Effector CD8-positive, alpha-beta T cell (primary cell): ENCODE data around the gene RBM44.
"Not testable (repeated sequence)": the region's sequence is repeated elsewhere in the genome, so short reads cannot be mapped to it uniquely, and the experiment has no call there.

Experiments
- DNase-seq: peaks from one replicate; lab custom pipeline; 2025; lab: John Stamatoyannopoulos, UW

RBM44 gene

GRCh38 chr2:237774811-237775553 lies 23.6 kb upstream of the RBM44 start:
- peak; percentile 4 for DNase-seq

DNA sequence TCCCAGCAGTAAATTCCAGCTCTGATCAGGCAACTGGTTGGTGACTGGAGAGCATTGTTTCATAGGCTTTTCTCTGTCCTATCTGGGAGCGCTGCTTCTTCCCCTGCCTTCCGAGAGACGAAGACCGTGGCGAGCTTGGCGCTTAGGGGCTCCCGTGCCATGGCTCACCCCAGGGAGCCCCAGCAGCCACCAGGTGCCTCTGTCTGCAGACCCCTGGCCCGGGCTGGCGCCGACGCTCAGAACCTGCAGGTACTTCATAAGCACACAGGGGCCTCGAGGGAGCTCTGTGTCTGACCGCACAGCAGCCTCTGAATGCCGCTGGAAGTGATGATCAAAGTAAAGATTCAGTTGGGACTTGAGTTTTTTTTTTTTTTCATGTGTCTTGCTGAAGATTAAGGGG lies 19.1 kb upstream of the RBM44 start:
- DNase-seq = no peak

GRCh38 chr2:237782181-237782580 lies 16.4 kb upstream of the RBM44 start:
- DNase-seq = no peak

DNA sequence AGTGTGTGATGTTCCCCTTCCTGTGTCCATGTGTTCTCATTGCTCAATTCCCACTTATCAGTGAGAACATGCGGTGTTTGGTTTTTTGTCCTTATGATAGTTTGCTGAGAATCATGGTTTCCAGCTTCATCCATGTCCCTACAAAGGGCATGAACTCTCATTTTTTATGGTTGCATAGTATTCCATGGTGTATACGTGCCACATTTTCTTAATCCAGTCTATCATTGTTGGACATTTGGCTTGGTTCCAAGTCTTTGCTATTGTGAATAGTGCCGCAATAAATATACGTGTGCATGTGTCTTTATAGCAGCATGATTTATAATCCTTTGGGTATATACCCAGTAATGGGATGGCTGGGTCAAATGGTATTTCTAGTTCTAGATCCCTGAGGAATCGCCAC lies 14.9 kb upstream of the RBM44 start:
- DNase-seq = not testable (repeated sequence)

GRCh38 chr2:237786936-237787335 lies 11.6 kb upstream of the RBM44 start:
- no peak for DNase-seq

DNA sequence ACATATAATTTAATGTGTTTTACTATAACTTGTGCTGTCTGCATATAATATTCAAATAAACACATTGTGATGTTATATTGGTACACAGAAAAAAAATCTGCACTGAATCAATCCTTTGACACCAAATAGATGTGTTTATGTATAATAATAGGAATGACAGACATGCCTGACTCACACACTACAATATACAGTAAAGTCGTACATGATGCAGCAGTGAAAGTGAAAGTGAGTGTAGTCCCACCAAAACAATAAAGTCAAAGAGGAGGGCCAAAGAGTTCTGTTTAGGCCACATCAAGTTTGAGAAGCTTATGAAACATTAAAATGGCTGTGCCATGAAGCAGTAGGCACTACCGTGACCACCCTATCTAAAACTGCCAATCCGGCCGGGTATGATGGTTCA lies 8.2 kb upstream of the RBM44 start:
- DNase-seq = no peak

GRCh38 chr2:237791977-237792727 lies 6.4 kb upstream of the RBM44 start:
- DNase-seq = no peak

- no peak for DNase-seq
Measured at GRCh38 chr2:237797253-237797652, 1.3 kb upstream of the RBM44 start.

- no peak for DNase-seq
Measured at GRCh38 chr2:237799060-237799428, 465 bp downstream of the RBM44 start.

DNA sequence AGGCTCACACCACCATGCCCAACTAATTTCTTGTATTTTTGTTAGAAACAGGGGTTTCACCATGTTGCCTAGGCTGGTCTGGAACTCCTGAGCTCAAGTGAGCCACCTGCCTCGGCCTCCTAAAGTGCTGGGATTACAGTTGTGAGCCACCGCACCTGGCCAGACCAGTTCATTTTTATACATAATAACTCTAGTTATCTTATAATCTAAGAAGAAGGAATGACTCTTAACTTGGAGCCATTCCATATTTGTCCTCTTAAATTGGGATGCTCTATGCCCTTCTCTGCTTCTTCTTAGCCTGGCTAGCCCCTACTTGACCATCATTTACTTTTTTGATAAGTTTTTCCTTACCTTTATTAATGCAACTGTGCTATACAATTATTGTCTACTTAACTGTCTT lies 2.9 kb downstream of the RBM44 start:
- no peak for DNase-seq

DNA sequence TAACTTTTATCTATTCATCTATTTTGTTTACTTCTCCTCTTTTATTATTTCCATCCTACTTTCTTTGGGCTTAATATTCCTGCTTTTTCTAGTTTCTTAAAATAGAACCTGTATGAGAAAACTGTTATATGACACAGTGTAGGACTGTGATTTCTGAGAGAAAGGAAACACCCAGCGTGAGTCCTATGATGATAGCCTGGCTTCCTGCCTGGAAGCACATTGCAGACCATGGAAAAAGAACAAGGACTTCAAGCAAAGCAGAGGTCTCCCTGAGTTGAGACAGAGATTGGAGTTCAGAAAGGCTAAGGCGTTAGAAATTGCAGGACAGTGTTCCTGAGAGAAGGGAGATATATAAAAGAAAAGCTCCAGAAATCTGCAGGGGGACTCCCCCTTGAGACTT lies 7.8 kb downstream of the RBM44 start:
- DNase-seq = no peak

- DNase-seq = no peak
Measured at GRCh38 chr2:237815637-237816036, 17.1 kb downstream of the RBM44 start.

DNA sequence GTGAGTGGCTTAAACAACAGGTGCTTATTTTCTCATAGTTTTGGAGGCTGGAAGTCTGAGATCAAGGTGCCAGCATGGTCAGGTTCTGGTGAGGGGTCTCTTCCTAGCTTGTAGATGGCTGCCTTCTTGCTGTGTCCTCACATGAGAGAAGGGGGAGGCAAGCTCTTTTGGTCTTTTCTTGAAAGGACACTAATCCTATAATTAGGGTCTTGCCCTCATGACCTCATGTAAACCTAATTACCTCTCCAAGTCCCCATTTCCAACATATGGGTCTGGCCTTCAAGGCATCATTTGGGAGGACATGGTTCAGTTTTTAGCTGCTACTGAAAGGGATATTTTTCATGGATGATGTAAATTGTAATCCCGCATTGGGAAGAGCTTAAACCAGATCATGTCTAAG lies 18.0 kb downstream of the RBM44 start:
- no peak for DNase-seq

GRCh38 chr2:237818066-237818473 lies 19.5 kb downstream of the RBM44 start:
- no peak for DNase-seq

- no peak for DNase-seq
Measured at GRCh38 chr2:237819231-237819630, 20.7 kb downstream of the RBM44 start.

- no peak for DNase-seq
Measured at GRCh38 chr2:237820421-237820820, 21.8 kb downstream of the RBM44 start.

GRCh38 chr2:237823544-237823943 lies 25.0 kb downstream of the RBM44 start:
- DNase-seq = no peak

DNA sequence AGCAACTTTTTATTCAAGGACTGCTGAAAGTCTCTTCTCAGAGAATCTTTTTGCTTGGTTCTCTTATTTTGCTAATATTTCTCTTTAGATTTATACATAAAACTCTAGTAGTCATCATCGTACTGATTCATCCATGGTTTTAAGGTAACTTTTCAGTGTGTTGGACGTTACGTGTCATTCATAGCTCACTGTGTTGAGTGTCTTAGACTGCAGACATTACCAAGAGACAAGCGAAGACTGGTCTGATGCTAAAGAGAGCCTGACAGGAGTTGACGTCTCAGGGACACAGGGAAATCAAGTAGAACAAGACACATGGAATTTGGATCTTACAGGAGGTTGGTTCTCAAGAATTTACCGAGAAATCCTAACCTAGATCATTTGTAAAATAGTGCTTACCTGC lies 25.5 kb downstream of the RBM44 start:
- DNase-seq = no peak

GRCh38 chr2:237827421-237827987 lies 28.9 kb downstream of the RBM44 start:
- no peak for DNase-seq

GRCh38 chr2:237830522-237830921 lies 31.9 kb downstream of the RBM44 start:
- no peak for DNase-seq

DNA sequence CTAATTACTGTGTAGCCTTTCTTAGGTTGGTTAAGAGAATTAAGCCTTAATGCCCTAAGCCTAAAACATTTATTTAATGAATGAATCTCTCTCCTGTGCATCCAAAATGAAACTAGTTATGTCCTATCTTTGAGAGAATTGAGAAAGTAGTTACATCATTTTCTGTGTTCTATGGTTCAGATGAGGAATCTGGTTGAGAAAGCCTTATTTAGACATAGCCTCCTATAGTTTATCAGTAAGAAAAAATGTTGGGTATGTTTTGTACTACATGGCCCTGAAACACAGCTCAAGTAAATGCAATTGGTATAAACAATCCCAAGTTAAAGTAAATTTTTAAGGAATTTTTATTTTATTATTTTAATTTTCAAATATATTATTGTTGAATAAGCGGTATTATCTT lies 35.0 kb downstream of the RBM44 start:
- DNase-seq = no peak

- no peak for DNase-seq
Measured at GRCh38 chr2:237835372-237835771, 36.8 kb downstream of the RBM44 start.

GRCh38 chr2:237841051-237841450 lies 42.5 kb downstream of the RBM44 start:
- no peak for DNase-seq
